ENCODE data around the gene LRIT1.

The LRIT1 gene

DNA sequence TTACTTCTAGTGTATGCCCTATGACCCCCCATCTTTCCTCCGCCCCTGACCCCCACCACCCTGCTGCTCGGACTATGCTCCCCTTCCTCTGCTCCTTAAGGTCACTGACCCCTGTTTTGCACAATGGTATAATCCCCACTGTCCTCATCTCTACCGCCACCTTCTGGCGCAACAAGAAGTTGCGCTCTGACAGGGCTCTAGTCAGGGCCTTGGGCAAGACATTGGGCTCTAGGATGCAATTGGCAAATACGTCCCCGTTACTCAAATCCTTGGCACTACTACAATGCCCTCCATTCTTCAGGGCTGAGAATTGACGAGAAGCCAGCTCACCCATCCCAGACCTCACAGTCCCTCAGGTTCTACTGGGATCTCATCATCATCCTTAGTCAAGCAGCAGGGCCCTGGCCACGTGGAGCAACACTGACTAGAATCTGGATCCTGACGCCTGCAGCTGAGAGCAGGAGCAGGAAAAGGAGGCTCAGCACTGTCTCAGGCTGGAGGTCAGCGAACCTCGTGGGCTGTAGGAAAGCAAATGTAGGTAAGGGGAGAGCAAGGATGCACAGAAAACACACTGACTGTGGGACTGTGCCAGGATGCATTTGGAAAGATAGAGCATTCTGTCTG, 26.6 kb downstream of the LRIT1 start:
- DNase-seq = peak; percentile 56
- TF ChIP-seq, protein P1, sequence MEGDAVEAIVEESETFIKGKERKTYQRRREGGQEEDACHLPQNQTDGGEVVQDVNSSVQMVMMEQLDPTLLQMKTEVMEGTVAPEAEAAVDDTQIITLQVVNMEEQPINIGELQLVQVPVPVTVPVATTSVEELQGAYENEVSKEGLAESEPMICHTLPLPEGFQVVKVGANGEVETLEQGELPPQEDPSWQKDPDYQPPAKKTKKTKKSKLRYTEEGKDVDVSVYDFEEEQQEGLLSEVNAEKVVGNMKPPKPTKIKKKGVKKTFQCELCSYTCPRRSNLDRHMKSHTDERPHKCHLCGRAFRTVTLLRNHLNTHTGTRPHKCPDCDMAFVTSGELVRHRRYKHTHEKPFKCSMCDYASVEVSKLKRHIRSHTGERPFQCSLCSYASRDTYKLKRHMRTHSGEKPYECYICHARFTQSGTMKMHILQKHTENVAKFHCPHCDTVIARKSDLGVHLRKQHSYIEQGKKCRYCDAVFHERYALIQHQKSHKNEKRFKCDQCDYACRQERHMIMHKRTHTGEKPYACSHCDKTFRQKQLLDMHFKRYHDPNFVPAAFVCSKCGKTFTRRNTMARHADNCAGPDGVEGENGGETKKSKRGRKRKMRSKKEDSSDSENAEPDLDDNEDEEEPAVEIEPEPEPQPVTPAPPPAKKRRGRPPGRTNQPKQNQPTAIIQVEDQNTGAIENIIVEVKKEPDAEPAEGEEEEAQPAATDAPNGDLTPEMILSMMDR (IDR thresholded peaks at IDR 0.05; ENCODE audit: low read depth, low read length) = peak; percentile 72
- Histone ChIP-seq H3K27me3 (ENCODE audit: insufficient read depth, low read depth, severe bottlenecking) (no peaks in the 10 kb centered on the region), H3K36me3 (peaks cover 87% of the 10 kb centered on the region), H3K4me3 (ENCODE audit: low read depth, low read length) (no peak overlapping the region), H3K9me3 (ENCODE audit: severe bottlenecking) (no peaks in the 10 kb centered on the region), H3K27ac (no peak overlapping the region)

DNA sequence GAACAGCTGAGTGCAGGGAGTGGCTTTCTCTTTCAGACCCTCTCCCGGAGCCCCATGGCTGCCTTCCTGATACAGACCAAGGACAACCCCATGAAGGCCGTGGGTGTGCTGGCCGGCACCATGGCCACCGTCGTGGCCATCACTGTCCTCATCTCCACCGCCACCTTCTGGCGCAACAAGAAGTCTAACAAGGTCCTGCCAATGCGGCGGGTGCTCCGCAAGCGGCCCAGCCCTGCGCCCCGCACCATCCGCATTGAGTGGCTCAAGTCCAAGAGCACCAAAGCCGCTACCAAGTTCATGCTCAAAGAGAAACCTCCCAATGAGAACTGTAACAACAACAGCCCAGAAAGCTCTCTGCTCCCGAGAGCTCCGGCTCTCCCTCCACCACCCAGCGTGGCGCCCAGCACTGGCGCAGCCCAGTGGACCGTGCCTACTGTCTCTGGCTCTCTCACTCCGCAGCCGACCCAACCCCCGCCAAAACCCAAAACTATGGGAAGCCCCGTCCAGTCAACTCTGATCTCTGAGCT, 27.2 kb downstream of the LRIT1 start:
- TF ChIP-seq, protein P1 (IDR thresholded peaks at IDR 0.05; ENCODE audit: low read depth, low read length) = 0 out of 2 replicates have a peak, but pooled peaks have one; percentile 20
- H3K27me3 ChIP-seq (ENCODE audit: insufficient read depth, low read depth, severe bottlenecking) = no peaks in the 10 kb centered on the region
- DNase-seq = no peak
- H3K27ac ChIP-seq = no peak overlapping the region
- H3K36me3 ChIP-seq = peaks cover 92% of the 10 kb centered on the region
- H3K9me3 ChIP-seq (ENCODE audit: severe bottlenecking) = no peaks in the 10 kb centered on the region
- H3K4me3 ChIP-seq (ENCODE audit: low read depth, low read length) = no peak overlapping the region

DNA sequence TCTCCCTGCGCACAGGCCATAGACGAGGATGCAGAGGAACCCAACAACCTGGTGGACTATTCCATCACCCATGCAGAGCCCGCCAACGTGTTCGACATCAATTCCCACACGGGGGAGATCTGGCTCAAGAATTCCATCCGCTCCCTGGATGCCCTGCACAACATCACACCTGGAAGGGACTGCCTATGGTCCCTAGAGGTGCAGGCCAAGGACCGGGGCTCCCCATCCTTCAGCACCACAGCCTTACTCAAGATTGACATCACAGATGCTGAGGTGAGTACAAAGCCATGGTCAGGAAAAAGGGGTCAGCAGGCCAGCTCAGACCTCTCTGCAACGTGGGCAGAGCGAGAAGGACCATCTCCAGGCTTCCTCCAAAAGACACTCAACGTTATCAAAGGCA, 28.3 kb downstream of the LRIT1 start:
- Histone ChIP-seq H3K27ac (no peak overlapping the region), H3K27me3 (ENCODE audit: insufficient read depth, low read depth, severe bottlenecking) (no peaks in the 10 kb centered on the region), H3K4me3 (ENCODE audit: low read depth, low read length) (no peak overlapping the region), H3K9me3 (ENCODE audit: severe bottlenecking) (no peaks in the 10 kb centered on the region), H3K36me3 (peaks cover 92% of the 10 kb centered on the region)
- TF ChIP-seq, protein P1 (IDR thresholded peaks at IDR 0.05; ENCODE audit: low read depth, low read length) = no peak
- no peak for DNase-seq

GRCh38 chr10:84212014-84212413, 29.3 kb downstream of the LRIT1 start:
- Histone ChIP-seq H3K4me3 (ENCODE audit: low read depth, low read length) (no peak overlapping the region), H3K36me3 (peaks cover 94% of the 10 kb centered on the region), H3K9me3 (ENCODE audit: severe bottlenecking) (no peaks in the 10 kb centered on the region), H3K27ac (no peak overlapping the region), H3K27me3 (ENCODE audit: insufficient read depth, low read depth, severe bottlenecking) (no peaks in the 10 kb centered on the region)
- TF ChIP-seq, protein P1 (IDR thresholded peaks at IDR 0.05; ENCODE audit: low read depth, low read length) = no peak
- no peak for DNase-seq

- Histone ChIP-seq H3K9me3 (ENCODE audit: severe bottlenecking) (no peaks in the 10 kb centered on the region), H3K36me3 (peaks cover 94% of the 10 kb centered on the region), H3K27me3 (ENCODE audit: insufficient read depth, low read depth, severe bottlenecking) (no peaks in the 10 kb centered on the region), H3K27ac (no peak overlapping the region), H3K4me3 (ENCODE audit: low read depth, low read length) (no peak overlapping the region)
- TF ChIP-seq, protein P1 (IDR thresholded peaks at IDR 0.05; ENCODE audit: low read depth, low read length) = no peak
- no peak for DNase-seq
Observed at GRCh38 chr10:84211566-84211965, 29.8 kb downstream of the LRIT1 start.

GRCh38 chr10:84208023-84208422, 33.3 kb downstream of the LRIT1 start:
- Histone ChIP-seq H3K27ac (no peak overlapping the region), H3K36me3 (peaks cover 92% of the 10 kb centered on the region), H3K4me3 (ENCODE audit: low read depth, low read length) (no peak overlapping the region), H3K27me3 (ENCODE audit: insufficient read depth, low read depth, severe bottlenecking) (no peaks in the 10 kb centered on the region), H3K9me3 (ENCODE audit: severe bottlenecking) (no peaks in the 10 kb centered on the region)
- DNase-seq = no peak
- TF ChIP-seq, protein P1 (IDR thresholded peaks at IDR 0.05; ENCODE audit: low read depth, low read length) = no peak
